DMS79 (cell line): Measurements from ENCODE around the gene KSR1.
"Not testable (repeated sequence)": the region's sequence is repeated elsewhere in the genome, so short reads cannot be mapped to it uniquely, and the experiment has no call there.

ENCODE experiments used
- DNase-seq: peaks from one replicate; lab custom pipeline; 2025; lab: John Stamatoyannopoulos, UW

KSR1 gene

DNA sequence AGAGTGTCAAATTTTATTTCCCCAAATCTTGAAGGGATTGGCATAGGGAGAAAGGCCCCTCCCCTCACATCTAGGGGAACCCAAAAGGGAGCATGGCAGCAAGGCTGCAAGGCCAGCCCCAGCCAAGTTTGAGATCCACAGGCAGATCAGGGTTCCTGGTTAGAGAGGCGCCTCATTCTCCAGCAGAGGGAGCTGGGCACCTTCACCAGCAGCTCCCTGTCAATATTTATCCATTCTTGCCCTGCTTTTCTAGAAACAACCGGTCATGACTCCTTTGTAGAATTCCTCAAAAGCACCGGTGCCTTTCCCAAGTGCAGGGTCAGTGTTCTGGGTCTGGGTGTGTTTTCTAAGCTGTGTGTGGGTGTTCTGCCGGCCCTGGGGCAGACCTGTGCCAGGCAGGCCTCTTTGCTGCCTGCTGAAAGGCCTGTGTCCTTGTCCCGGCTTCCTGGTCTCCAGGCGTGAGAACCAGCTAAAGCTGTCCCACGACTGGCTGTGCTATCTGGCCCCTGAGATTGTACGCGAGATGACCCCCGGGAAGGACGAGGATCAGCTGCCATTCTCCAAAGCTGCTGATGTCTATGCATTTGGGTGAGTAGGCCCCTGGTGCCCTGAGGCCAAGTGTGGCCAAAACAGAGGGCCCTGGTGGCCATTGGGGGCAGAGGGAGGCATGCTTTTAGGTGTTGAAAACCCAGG is 153.5 kb downstream of the KSR1 start:
- DNase-seq = no peak

DNA sequence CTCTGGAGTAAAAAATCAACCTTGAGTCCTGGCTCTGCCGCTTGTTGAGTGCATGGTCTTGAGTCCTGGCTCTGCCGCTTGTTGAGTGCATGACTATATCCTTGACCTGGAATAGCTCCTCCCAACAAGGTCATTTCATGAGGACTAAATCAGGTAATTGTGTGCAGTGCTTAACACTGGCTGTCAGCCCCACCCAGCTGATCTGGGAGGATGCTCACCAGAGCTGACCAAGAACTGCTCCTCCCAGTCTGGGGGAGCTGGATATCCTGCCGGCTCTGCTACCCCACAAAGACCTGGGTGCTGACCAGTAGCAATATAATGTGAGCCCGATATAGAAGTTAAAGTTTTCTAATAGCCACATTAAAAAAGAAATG is 154.0 kb downstream of the KSR1 start:
- DNase-seq = no peak

DNA sequence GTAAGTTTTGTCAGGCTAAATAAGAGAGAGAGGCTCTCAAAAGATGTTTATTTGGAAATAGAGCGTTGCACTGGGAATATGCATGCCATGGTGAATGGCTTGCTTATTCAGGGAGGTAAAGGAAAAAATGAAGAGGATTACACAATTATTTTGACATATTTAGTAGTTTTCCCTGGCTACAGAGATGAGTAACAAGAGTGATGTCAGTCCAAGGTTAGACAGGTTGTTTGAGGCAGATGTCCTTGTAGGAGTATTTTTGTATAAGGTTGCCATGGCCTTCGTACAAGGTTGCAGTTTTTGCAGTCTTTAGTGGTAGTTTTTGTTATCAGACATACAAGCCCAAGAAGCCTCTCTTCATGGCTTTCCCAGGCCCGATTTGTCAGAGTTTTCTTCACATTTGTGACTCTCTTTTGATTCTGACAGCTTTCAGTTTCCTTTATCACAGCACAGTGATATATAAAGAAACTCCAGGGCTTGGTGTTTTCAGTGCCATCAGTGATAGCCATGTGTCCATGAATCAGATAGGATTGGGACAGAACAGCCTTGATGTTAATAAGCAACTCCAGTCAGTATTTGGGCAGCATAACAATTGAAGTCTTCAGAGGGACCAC is 156.0 kb downstream of the KSR1 start:
- no peak for DNase-seq

DNA sequence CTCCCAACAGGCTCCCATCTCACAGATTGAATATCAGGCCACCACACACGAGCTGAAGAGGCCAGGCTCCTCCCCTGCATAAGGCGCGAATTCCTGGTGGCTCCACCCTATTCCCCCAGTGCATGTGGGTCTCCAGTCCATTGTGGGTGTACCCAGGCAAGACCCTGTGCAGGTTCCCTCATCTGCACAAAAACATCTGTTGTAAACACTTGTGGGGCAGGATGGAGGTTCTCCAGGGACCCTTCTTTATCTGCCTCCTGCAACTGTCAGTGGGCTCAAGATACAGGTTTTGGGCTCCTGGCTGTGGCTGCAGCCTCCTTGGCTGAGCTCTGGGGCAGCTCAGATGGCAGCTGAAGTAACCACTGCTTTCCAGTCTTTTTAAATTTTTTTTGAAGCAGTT is 157.2 kb downstream of the KSR1 start:
- no peak for DNase-seq

DNA sequence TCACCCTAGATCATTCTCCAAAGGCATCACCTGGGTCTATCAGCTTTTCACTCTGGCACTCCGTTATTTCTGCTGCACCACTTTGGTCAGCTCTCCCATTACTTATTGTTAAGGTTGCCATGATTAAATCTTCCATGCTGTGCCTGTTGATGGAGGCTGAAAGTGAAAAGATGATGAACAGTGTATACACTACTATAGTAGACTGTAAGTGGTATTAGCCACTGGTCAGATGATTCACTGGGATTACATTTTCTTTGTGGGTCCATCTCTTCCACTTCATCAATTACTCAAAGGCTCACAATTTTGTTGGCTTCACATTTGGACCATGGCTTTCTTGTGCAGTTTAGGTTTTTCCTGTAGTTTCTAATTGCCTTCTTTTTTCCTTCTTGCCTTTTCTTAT is 158.9 kb downstream of the KSR1 start:
- no peak for DNase-seq

DNA sequence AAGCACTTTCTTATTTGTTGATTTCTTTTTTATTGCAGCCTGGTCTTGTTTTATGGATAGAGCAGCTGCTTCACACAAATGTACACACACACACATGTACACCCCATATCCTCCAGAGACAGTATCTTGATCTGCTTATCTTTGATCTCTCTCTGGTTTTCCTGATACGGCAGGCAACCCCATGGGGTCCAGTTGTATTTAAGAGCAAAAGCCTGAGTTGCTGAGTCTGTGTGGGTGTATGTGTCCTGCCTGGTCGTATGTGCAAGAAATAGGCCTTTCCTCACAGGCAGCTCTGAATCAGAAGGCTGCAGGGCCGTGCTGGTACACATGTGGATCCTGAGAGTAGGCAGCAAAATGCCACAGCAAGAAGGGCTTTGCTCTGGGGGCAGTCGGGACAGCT is 160.2 kb downstream of the KSR1 start:
- no peak for DNase-seq

DNA sequence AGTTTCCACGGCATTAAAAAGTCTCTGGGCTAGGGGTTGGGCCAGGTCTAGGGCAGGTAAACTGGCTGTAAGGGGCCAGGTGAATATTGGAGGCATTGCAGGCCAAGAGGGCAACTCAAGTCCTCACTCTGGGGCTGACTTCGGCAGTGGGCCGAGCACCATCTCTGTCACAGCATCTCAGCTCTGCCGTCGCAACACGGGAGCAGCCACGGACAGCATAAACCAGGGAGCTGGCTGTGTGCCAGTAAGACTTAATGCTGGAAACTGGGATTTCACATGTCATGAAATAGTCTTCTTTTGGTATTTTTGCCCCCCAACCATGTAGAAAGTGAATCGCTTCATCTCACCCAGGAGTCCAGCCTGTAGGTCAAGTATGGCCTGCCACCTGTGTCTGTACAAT is 162.2 kb downstream of the KSR1 start:
- DNase-seq = no peak

DNA sequence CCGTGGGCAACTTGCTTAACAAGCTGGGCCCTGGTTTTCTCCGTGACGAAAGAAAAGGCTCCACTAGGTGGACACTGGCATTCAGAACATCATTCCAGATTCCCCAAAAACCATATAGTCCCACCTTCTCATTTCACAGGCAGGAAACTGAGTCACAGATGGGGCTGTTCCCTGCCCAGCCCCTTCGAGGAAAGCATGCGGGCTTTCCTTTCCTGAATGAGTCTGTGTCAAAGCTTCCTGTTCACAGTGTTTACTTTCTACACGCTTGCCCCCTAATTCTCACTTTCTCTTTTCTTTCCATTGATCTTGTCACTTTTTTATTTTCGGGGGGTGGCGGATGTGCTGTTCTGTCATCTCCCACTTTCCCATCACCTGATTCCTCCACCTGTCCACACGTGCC is 164.5 kb downstream of the KSR1 start:
- DNase-seq = no peak

DNA sequence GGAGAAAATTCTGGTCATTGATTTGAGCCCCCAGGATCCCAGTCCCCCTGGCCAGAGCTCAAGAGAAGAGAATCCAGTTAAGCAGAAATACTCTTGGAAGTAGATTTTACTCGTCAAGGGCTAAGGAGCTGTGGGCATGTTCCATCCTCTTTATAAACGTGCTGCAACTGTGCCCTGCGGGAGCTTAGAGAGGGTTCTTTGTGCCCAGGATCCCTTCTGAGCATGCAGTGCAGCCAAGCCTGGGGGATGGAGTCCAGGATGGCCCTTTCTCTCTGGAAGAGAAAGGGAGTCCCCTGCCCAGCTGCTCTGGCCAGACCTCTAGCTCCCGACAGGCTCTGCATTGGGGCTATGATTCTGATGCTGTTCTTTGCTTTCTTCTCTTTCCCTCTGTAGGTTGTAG is 165.3 kb downstream of the KSR1 start:
- DNase-seq = no peak

DNA sequence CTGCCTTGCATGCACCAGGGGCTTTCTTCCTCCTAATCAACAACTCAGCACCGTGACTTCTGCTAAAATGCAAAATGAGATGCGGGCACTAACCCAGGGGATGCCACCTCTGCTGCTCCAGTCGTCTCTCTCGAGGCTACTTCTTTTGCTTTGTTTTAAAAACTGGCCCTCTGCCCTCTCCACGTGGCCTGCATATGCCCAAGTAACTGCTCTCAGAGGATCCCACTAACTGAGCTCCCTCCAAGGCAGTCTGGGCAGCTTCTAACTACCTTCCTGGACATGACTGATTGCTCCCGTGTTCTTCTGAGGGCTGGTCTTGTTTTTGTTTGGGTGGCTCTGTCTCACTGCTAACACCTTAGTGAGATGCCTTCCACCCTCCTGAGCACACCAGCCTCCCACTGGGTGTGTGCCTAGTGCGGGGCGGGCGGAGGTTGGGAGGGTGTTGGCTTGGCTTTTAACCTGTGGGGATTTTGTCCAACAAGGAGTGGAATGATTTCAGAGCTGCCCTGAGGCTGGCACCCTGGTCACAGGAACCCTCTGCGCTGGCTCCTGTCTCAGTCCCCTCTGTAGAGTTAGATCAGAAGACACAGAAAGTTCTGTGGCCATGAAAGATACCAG is 165.8 kb downstream of the KSR1 start:
- no peak for DNase-seq

DNA sequence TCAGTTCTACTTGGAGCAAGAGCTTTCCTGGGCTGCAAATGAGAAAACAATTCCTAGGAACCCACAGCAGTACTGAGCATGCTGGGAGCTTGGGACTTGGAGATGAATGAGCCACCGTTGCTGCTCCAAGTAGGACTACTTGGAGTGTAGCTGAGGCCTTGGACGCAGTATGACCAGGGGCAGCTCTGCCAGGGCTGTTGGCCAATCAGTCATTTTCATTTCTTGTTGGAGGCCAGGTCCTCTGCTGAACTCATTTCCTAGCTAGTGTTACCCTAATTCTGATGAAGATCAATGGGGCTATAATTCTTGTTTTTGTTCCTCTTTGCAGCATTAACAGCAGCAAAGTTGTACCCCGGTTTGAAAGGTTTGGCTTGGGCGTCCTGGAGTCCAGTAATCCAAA is 166.7 kb downstream of the KSR1 start:
- no peak for DNase-seq

DNA sequence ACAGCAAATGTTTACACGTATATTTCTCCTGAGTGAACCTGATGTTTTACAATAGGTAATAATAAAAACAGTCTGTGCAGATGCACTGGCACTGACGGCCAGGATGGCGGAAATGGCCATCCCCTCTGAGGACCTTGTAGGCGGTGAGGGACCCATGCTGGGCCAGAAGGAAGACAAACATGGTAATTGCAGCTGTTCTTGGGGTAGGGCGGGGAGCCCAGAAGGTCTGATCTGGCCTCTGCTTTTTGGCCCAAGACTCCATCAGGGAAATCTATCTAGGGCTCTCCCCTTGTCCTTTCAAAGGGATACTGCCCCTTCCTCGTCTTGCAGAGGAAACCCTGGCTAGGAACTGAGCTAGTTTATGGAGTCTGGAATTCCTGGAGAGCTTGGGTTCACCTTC is 167.4 kb downstream of the KSR1 start:
- DNase-seq = no peak

DNA sequence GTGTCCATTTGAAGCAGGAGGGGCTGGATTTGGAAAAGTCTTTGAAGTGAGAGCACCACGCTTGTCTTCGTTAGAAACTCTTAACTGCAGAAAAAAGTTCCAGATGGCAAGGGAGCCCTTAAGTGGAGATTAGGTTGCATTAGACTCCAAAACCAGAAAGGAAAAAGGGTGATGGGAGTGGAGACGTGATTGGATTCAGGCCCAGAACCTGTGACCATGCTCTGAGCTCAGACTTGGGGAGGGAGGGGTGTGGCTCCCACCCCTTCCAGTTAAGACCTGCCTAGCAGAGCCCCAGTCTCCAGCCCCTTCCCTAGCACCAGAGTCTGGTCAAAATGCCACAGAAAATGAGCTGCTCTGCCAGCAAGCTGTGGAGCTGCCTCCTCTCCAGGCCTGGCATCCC is 168.3 kb downstream of the KSR1 start:
- no peak for DNase-seq

DNA sequence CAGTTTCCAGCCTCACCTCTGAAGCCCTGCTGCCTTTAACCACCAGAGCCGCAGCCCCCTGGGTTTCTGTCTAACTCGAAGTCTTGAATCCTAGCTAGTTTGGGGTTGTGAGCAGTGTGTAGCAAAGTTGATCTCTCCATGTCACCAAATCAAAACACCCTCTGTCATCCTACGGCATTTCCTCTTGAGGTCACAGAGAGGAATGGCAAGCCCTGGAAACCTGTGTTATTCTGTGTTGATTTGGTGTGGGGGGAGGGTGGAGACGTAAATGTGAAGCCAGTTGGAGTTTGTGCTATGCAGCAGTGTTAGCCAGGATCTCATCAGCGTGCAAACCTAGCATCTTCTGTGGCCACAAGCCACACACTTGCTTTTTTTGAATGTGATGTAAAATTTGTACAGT is 169.6 kb downstream of the KSR1 start:
- no peak for DNase-seq

DNA sequence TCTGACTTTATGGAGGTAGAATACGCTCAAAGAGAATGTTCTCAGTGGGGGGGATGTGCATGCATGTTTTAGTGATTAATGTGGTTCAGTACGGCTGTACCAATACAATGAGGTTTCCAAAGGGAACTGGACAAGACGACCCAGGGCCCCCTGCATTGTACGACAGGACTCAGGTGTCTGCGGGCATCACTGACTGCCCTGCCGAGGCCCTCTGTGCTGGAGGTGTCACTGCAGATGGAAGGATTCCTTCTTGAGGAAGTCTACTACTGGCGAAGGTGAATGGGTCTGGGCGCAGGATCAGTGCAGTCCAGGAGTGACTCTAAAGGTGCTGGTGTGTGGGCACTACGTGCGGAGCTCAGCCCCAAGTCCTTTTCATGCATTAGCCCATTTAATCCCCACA is 171.3 kb downstream of the KSR1 start:
- no peak for DNase-seq

DNA sequence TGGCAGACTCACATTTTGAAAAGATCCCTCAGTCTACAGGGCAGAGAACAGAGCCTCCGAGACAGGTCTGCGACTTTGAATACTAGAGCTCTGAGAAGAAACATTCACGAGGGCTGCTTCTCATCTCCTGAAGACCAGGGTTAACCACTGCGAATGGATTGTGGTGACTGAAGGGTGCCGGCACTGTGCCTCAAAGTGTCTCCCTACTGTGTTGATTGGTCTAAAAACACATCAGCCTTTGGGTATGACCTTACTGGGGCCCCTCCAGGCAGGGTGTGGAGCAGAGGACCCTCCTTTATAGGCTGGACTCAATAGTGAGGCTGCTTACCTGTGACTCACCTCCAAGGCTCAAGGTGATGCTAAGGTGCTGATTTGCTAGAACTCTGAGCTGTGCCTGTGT is 172.1 kb downstream of the KSR1 start:
- DNase-seq = no peak

DNA sequence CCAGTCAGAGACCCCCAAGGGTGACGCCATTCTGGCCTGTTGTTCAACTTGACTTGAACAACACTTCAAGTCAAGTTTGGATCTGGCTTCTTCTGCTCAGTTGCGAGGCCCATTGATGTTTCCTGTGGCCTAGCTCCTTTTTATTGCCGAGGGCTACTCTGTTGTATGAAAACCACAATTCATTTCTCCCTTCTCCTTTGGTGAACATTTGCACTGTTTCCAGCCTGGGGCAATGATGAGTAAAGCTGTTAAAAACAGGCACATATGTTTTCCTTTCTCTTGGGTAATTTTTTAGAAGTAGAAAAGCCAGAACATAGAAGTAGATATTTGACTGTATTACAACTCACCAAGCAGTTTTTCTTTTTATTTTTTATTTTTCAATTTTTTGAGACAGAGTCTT is 173.0 kb downstream of the KSR1 start:
- DNase-seq = not testable (repeated sequence)

DNA sequence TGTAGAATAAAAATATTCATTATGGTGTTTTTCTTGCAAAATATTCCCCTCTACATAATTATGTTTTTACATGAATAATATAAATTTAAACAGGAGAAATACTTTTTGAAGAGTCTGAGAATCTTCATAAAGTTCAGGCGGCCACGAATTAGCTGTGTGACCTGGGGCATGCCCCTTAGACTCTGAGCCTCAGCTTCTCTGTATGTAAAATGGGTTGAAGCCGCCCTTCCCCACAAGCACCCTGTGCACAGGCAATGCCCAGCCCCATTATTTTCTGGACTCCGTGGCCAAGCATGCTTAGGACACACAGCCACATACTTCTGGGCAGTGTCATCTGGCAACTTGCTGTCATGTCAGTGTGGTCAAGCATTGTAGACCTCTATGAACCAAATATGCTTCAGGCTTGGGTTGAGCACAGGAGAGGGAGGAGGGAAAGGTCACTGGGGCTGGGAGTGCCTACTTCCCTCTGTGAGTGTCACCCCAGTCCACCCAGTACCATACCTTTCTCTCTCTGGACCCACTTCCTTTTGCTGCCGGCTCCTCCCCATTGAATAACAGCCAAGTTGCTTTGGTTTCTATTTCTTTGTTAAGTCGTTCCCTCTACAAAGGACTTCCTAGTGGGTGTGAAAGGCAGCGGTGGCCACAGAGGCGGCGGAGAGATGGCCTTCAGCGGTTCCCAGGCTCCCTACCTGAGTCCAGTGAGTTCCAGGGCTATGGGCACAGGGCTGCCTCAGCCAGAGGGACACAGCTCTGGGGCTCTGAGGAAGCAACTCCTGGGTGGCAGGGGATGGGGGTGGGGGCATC is 174.6 kb downstream of the KSR1 start, which contains the start of gene LGALS9:
Gene LGALS9 (plus strand): TSS at position 582 of the 804 bp plus-strand sequence. CDS start 78 bp downstream, at position 660.
- DNase-seq = no peak

DNA sequence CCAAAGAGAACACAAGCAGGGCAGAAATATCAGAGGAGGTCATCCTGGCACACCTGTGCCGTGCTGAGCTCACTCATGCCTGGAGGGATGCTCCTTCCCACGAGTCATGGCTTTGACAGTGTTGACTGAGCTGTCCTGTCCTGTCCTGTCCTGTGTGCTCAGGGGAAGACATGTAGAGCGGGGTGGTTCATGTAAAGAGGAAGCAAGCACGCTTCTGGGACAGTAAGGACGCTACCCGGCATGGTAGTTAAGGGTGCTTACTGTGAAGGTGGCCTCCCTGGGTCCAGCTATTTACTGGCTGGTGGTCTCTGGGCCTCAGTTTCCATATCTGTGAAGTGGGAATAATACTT is 175.1 kb downstream of the KSR1 start:
- no peak for DNase-seq

DNA sequence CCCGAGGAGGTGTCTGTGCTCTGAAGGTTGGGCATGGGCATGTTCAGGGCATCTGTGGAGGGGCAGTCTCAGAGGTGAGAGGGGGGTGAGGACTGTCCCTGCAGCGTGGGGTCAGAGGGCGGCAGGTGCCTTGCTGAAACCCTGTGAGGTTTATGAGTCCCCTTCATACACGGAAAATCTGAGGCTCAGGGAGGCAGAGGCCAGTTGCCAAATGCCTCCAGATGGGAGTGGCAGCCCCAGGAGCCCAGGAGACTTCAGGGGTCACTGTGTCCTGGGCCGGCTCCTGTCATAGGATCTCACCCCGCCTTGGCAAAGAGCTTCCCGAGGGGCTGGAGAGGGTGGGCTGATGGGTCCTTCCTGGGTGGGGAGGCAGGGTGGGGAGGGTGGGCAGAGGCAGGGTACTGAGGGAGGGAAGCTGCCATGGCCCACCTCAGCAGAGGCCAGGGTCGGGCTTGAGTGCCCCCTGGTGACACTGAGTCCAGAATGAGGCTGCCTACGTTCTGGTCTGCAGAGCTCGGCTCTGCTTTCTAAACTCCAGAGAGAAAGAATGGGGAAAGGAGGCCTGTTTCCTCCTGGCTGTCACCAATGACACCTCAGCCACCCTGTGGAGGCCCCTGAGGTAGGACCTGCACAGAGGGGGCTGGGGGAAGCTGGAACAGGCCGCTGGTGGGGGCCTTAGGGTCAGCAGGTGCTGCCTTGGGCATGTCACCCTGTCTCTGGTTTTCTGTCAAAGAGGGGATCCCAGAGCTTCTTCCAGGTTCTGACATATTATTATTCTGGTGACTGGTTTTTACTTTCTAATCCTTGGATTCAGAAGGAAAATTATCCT is 175.9 kb downstream of the KSR1 start:
- DNase-seq = no peak

DNA sequence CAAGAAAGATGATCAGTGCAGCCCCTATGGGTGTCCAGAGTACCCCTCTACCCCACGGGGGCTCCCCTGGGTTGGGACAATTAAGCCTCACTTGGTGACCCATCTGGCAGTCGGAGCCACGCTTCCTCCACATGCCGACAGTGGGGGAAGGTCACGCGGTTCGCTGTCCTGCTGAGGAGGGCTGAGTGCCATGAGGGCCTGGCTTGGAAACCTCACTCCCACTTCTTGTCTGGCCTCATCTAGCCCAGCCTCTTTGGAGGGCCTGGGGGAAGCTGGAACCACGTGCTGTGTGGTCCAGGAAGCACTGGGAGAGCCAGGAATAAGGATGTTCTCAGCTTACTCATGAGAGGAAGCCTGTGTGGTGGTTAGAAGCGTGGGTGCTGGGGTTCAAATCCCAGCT is 176.5 kb downstream of the KSR1 start:
- DNase-seq = not testable (repeated sequence)
